Endometrial microvascular endothelial cells (primary cell): ENCODE data around the gene CYCS. TPM values are rescaled to one million over a fixed set of nuclear protein-coding genes. Genes with fewer than 3 reads are reported as not detected.
"Not testable (repeated sequence)": the region's sequence is repeated elsewhere in the genome, so short reads cannot be mapped to it uniquely, and the experiment has no call there.

Experiments used
- in situ Hi-C: cut with HindIII; loops from 2 replicates; pipeline ENCODE4 v1.10.0; 2017; ENCODE audit warnings: low sequenced_read_pairs, low pct_unique_long_range_greater_than_20kb; ENCODE audit errors: inconsistent ontology term
- total RNA-seq: library from RNA; depleted of rRNA; stranded (reverse); fragments of >200 nt; gene quantifications from one replicate; pipeline ENCODE4 v1.2.3, GENCODE V29; 2015; ENCODE audit errors: inconsistent ontology term

Gene CYCS
- total RNA-seq, 1 donor from 2014 or later, result 89.0 TPM

DNA sequence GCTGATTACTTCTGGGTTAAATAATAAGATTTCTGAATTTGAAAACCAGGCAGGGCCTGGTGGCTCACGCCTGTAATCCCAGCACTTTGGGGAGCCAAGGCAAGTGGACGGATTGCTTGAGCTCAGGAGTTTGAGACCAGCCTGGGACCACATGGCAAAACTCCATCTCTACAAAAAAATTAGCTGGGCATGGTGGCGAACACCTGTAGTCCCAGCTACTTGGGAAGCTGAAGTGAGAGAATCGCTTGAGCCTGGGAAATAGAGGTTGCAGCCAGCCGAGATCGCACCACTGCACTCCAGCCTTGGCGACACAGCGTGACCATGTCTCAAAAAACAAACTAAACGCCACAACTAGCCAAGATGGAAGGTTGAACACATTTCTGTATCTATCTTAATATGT, 3.5 kb downstream of the CYCS start:
- in situ Hi-C loops, result no loop called here

DNA sequence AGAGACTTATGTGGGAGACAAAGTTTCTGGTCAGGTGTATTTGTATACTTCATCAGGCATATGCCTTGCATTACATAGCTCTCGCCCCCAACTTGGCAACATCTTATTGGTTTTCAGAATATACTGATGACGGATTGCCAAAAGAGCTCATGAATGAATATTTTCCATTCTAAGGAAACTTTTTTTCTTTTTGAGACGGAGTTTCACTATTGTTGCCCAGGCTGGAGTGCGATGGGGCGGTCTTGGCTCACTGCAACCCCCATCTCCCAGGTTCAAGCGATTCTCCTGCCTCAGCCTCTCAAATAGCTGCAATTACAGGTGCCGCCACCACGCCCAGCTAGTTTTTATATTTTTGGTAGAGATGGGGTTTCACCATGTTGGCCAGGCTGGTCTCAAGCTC, 6.0 kb downstream of the CYCS start:
- in situ Hi-C loops, result no loop called here

GRCh38 chr7:25118048-25118753, 6.9 kb downstream of the CYCS start:
- in situ Hi-C loops, result no loop called here

GRCh38 chr7:25117226-25118047, 7.6 kb downstream of the CYCS start:
- in situ Hi-C loops, result no loop called here

DNA sequence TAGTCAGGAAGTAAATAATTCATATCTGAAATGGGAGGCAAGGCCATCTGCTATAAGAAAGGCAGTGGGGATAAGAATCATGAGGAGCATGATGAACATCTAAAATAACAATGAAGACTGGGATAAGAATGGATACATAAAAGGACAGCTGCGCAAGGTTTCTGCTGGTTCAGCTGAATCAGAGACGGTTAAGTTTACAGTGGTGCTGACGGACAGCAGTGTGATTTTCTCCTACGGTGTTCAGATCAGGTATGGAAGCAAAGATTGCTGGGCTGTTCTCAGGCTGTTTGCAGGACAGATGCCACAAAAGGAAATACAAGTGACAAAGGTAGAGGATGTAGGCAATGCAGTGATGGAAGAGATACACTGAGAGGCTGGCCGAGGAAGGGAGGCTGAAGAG, 8.4 kb downstream of the CYCS start:
- in situ Hi-C loops, result no loop called here

- in situ Hi-C loops, result not testable (repeated sequence)
These were observed 14.5 kb downstream of the CYCS start for GRCh38 chr7:25110514-25110913.

DNA sequence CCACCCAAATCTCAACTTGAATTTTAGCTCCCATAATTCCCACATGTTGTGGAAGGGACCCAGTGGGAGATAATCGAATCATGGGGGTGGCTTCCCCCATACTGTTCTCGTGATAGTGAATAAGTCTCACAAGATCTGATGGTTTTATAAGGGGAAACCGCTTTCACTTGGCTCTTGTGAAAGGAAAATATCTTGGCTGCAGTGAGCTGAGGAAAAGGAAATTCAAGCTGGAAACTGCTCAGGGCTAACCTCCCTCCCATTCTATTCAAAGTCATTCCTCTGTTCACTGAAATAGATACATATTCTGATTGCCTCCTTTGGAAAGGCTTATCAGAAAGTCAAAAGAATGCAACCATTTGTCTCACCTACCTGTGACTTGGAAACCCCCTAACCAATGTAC, 15.8 kb downstream of the CYCS start:
- in situ Hi-C loops, result no loop called here

DNA sequence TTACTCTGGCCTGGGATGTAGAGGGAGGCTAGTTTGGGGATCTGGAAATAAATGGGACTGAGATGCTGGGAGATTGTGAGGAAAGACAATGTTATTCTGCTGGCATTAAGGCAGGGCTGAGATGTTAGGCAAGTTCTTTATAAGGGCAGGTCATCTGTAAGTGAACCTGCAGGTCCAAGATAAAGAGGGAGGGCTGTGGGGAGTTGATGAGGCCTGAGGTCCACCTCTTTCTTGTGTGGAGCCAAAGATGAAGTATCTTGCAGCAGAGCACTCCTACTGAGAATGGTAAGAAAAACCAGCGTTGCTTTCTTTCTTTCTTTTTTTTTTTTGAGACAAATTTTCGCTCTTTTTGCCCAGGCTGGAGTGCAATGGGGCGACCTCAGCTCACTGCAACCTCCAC, 19.1 kb downstream of the CYCS start:
- in situ Hi-C loops, result no loop called here

- in situ Hi-C loops, result no loop called here
These were observed 21.3 kb downstream of the CYCS start for GRCh38 chr7:25103773-25104172.

DNA sequence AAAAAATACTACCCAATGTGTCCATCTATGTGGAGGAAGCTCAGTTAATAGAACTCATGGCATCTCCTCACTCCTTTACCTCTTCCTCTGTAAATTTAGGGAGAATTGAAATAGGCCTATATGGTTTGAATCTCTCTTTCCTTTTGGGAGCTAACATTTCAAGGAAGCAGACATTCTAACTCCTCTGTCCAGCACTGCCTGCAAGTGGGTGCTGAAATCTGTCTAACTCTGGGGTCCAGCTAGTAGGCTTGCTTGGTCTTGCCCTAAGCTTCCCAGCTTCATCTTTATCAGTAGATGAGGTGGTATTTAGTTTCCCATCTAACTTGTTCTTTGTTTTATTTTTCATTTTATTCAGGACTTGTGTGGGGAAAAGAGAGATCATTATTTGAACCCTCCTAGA, 23.2 kb downstream of the CYCS start:
- in situ Hi-C loops, result no loop called here

DNA sequence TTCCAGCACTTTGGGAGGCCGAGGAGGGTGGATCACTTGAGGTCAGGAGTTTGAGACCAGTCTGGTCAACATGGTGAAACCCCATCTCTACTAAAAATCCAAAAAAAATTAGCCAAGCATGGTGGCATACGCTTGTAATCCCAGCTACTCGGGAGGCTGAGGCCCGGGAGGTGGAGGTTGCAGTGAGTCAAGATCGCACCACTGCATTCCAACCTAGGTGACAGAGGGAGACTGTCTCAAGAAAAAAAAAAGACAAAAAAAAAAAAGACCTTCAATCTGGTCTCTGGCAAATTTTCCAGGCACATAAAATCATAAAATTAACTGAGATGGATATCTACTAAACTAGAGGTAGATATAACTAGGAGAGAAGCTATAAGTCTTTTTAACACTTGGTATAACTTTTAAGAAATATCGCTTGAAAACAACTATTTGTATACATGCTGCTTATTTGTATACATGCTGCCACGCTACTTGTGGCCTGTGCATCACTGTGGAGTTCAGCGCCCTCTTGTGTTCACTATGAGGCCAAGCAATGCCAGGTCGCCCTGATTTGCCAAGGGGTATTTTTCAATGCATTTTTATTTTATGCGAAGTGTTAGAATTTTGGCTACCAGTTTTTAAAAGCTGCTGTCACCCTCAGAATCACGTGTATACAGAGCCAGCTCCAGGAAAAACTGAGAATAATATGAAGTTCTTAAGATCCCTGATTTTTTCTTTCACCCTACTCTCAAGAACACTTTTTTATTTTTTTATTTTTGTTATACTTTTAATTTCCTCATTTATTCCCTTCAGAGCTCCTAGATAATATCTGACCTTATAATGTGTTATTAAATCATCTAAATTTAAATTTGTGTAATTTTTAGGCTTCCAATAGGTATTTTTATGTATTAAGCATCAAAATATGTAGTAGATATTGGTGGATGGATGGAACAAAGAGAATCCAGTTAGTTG, 26.7 kb downstream of the CYCS start:
- in situ Hi-C loops, result no loop called here

DNA sequence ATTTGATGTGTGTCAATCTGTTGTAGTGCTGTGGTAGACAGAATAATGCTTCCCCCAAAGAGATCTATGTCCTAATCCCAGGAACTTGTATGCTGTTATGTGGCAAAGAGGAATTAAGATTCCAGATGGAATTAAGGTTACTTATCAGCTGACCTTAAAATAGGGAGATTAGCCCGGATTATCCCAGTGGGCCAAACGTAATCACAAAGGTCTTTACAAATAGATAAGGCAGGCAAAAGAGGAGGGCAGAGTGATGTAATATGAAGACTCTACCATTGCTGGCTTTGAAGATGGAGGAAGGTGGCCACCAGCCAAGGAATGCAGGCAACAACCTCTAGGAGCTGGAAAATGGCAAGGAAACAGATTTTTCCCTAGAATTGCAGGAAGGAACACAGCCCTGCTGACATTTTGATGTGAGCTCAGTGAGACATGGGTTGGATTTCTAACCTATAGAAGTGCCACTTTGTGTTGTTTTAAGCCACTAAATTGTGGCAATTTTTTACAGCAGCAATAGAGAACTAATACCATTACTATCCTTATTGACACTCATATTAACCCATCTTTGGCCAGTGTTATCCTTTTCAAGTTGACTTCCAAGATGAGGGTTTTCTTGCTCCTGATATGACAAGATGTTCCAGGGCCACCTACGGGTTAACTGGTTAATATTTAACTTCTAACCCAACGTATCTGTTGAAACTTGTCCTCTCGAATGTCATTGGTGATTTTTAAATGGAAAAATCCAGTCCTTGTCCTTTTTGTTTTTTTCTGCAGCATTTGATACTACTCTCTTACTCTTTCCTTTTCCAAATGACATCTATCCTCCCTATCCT, 29.3 kb downstream of the CYCS start:
- in situ Hi-C loops, result no loop called here

DNA sequence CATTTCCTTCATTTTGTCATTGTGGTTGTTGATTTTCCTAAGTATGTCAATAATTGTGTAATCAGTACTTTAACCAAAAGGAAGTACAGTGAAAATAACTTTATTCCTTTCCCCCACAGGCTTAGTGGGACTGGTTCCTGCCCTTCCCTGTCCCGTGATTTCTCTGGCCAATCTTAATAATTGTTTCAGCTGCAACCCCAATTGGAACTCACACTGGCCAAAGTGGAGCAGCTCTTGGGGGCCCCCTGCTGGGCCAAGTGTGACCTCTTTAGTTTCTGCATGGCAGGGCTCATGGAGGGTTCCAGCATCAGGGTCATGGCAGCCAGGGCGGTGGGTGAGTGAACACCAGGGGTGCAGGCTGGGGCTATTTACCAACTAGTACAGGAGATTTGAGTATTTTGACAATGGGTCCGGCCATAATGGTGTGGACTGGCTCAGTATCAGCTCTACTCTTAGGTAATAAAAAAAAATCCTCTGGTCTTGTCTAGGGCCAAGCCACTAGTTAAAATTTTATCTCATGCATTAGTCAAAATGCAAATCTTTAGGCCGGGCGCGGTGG, 31.7 kb downstream of the CYCS start:
- in situ Hi-C loops, result no loop called here

GRCh38 chr7:25091779-25092178, 33.3 kb downstream of the CYCS start:
- in situ Hi-C loops, result no loop called here

GRCh38 chr7:25091176-25091575, 33.9 kb downstream of the CYCS start:
- in situ Hi-C loops, result no loop called here

GRCh38 chr7:25090374-25090773, 34.7 kb downstream of the CYCS start:
- in situ Hi-C loops, result no loop called here

DNA sequence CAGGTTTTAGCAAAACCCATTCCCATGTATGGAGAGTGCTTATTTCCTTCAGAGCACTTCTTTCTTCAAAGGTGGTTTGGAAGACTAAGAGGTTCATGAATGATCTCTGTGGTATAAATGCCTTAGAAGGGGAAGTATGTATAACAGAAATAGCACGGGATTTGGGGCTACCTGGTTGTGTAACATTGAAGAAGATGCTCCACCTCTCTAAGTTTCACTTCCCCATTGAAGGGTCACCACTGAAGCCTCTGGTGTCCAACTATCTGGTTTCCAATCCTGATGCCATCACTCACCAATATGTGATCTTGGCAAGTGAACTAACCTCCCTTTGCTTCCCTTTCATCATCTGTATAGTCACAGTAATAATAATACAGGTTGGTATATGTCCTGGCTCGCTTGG, 37.2 kb downstream of the CYCS start:
- in situ Hi-C loops, result no loop called here

DNA sequence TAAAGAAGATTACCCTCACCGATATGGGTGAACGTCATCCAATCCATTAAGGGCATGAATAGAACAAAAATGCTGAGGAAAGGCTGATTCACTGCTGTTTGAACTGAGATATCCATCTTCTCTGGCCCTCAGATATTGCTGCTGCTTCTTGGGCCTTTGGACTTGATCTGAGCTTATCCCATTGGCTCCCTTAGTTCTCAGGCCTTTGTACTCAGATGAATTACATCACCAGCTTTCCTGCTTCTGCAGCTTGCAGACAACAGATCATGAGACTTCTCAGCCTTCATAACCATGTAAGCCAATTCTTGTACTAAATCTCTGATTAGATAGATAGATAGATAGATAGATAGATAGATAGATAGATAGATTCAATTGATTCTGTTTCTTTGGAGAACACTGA, 40.2 kb downstream of the CYCS start:
- in situ Hi-C loops, result no loop called here
